Head of caudate nucleus (tissue), 42 donors: Measurements from ENCODE around the gene DAAM2.
A peak's percentile ranks its signal among the peaks of the same experiment; 100 is the strongest.

Experiments
- DNase-seq, 42 donors: peaks; one replicate each; pipeline versions ENCODE4 v3.0.0 to v3.0.0-alpha.2; 2020 to 2021; ENCODE audit warnings: mixed read lengths in 7 of 42
- intact Hi-C: fragments of 100-400 bp; cut with DNase I; formaldehyde crosslinking; loops from one replicate; pipeline ENCODE4 v1.15.0; 2022

The DAAM2 gene

DNA sequence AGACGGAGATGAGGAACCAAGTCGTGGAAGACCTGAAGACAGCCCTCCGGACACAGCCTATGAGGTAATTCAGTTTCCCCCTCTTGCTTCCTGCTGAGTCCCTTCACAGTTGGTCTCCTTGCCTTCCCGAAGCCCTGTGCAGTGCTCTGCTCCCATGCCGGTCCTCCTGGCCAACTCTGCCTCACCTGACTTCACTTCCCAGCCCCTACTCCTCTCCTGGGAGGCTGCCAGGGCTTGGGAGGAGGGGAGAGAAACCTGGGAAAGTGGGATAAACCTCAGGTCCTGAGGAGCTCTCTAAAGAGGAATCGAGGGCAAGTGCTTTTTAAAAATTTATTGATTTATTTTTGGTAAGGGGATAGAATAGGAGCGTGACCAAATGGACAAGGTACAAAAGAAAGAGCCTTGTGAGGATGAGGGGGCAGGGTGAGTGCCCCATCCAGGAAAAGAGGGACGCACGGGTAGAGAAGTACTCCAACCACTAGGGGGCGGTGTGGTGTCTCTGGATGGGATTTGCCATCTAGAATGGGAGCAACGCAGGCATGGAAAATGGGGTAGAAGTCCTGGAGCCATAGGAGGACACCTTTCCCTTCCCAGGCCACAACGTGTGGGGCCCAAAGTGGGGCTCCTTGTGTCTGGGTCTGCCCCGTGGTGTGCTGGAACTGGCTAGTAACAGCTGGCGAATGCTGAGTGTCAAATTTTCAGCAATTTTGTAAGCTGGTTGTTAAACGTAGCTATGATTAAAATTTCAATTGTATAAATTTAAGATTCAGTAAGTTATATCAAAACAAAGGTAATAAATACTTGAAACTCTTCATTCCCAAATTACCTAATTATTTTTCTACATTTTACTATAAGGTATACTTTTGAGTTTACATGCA lies 73.1 kb downstream of the DAAM2 start:
- peak; percentile 33 to 95 (median 75) for DNase-seq
- intact Hi-C loops, result no loop called here

DNA sequence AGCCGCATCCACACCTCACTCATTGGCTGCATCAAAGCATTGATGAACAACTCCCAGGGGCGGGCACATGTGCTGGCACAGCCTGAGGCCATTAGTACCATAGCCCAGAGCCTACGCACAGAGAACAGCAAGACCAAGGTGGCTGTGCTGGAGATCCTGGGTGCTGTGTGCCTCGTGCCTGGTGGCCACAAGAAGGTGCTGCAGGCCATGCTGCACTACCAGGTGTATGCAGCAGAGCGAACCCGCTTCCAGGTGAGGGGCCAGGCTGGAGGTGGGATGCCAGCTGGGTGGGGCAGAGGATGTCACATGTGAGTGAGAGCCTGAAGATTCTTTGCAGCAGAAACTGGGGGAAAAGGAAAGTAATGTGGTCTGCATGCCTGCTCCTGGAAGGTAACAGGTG lies 75.4 kb downstream of the DAAM2 start:
- intact Hi-C loops, result no loop called here
- DNase-seq, result no peak

DNA sequence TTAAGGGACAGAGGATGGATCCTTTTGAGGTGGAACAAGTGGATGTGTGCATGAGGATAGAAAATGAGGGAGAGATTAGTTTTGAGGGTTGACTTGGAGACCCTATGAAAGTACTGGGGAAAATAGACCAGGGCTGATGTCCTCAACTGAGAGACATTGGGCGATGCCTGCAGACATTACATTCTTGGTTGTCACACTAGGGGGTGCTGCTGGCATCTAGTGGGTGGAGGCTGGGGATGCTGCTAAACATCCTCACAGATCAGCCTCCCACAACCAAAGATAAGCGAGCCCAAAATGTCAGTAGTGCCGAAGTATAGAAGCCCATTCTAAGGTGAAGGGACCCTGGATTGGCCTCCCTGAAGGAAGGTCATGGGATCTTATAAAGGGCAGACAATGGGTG lies 78.8 kb downstream of the DAAM2 start:
- peak in 1 of 42 donors; percentile 22 for DNase-seq
- intact Hi-C loops, result loop anchor here (10.0 kb wide), 1 partner anchor 66 kb away; no protein-coding TSS in a partner anchor

DNA sequence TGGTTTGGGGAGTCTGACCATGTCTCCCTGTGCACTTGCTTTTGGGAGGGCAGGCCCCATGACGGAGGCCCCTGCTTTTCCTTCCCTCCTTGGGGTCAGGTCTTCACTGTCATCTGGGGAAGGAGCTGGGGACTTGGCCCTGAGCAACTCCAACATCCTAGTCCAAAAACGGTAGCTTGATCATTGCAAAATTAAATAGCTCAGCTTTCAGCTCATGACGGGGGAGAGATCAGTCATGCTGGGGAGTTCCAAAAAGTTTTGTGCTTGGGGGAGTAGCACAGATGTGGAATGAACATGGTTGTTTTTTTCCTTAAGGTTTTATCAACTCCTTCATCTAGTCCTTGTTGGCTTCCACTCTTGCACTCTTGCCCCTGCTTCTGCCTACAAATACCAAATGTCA lies 81.3 kb downstream of the DAAM2 start:
- no peak for DNase-seq
- intact Hi-C loops, result loop anchor here (10.0 kb wide), 1 partner anchor 69 kb away; no protein-coding TSS in a partner anchor

DNA sequence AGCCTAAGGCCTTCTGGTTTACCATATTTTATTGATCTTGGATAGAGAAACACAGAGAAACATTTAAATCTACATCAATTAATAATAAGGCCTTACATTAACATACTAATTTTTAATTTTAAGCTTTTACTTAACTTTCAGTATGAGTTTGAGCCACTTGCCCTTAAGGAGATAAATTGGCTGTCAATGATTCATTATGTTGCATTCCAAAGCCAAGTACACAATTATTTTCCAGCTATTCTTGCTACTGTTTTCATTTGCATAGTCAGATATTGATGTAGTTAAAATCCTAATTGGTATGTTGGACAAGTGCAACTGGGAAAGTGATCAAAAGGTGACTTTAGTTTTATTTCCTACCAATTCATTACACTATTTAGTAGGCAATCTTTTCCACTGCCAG lies 83.9 kb downstream of the DAAM2 start:
- no peak for DNase-seq
- intact Hi-C loops, result loop anchor here (10.0 kb wide), 1 partner anchor 71 kb away; no protein-coding TSS in a partner anchor

DNA sequence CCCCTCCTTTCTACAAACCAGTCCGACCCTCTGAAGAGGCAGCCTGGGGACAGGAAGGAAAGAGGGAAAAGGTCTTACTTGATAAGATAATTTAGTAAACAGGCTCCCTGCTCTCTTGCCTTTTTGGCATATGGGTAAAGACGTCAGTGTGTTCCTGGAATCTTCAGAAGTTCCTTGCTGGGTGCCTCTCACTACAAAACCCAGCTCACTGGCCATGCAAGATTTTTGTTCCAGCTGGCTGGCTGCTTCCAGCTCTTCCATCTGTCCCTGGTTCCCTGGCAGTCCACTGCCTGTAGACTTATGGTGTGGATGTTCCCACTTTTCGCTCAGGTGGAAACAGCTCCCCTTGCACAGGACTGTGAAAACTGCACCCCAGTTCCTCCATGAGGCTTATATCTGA lies 84.7 kb downstream of the DAAM2 start:
- intact Hi-C loops, result loop anchor here (10.0 kb wide), 1 partner anchor 72 kb away; no protein-coding TSS in a partner anchor

DNA sequence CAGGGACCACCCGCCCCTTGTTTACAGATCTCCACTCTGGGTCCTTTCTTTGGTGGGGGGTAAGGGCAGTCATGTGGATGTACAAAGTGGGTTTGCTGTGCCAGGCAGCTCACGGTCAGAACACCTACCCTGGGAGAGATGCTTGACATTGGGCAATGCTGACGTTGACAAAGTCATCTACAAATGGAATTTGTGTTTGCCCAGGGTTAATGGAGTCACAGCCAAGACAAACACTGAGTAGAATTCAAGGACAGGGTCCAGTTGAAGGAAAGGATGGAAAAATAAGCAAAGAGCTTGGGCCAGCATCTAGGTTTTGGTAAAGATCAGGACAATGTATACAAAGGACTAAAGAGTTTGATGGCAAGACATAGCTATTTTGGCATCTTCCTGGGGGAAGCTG lies 87.4 kb downstream of the DAAM2 start:
- intact Hi-C loops, result loop anchor here (10.0 kb wide), 1 partner anchor 75 kb away; no protein-coding TSS in a partner anchor
- no peak for DNase-seq

More for the DNA sequence above, 84.7 kb downstream of the DAAM2 start:
- DNase-seq, result peak in 1 of 42 donors; percentile 12

DNA sequence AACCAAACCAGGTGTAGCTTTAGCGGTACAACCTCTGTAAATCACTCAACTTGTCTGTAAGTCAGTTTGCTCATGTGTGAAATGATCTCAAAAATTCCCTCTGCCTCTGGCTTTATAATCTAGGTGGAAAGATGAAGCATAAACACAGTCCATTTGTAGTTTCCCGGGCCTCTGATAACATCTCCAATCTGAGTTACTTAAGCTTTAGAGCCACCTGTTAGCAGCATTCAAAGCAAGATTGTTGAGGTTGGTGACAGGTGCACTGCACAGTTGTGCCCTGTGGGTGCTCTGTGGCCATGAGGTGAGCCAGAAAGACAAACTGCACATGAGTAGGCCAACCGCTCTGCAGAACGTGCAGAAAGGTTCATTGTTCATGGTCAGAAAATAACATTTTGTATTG lies 88.4 kb downstream of the DAAM2 start:
- intact Hi-C loops, result loop anchor here (5.0 to 10.0 kb wide), 2 partner anchors 56 to 503 kb away; no protein-coding TSS in a partner anchor
- no peak for DNase-seq

DNA sequence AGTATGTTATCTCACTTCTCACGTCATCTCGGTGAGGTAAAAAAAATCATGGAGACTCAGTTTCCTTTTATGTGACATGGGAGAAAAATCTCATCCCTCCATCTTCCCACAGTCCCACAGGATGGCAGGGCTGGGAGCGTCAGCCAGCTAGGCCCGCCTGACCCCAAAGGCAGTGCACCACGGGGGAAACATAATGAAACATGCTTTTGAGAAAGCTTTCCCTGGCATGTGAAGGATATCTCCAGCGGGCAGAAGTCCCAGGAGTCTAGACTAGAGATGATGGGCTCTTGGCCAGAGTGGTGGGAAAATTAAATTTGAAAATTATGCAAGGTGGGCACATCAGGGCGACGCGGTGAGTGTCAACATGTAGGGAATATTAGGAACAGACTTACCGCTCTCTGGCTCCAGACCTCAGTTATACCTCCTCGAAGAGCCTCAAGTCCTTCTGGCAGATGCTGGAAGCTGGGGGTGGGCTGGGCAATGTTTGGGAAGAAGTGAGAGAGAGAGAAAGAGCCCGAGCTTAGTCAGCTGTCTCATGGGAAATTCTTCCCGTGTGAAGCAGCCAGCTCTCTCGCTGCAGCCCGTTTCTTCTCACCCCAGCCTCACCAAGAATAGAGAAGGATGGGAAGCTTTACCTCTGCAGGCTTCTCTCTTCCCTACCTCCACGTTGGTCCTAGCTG lies 89.8 kb downstream of the DAAM2 start:
- peak in 8 of 42 donors; percentile 22 to 63 (median 32) for DNase-seq
- intact Hi-C loops, result loop anchor here (5.0 to 10.0 kb wide), 2 partner anchors 57 to 505 kb away; no protein-coding TSS in a partner anchor

DNA sequence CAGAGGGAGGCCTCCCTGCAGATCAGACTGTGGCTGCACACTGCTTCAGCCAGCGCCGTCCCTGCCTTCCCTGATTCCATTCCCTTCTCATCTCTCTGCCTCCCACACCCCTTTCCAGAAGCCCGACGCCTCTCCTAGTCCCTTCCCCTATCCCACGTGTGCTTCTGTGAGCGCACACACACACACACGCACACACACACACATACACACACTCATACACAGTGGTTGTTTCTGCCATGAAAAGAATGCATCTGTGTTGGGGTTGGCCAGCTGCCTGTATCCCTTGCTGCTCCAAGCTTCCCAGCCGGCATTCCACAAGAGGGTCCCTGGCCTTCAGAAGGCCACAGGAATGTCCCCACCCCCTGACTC lies 90.3 kb downstream of the DAAM2 start:
- DNase-seq, result peak in 16 of 42 donors; percentile 21 to 70 (median 38)
- intact Hi-C loops, result loop anchor here (5.0 to 10.0 kb wide), 2 partner anchors 58 to 505 kb away; no protein-coding TSS in a partner anchor

DNA sequence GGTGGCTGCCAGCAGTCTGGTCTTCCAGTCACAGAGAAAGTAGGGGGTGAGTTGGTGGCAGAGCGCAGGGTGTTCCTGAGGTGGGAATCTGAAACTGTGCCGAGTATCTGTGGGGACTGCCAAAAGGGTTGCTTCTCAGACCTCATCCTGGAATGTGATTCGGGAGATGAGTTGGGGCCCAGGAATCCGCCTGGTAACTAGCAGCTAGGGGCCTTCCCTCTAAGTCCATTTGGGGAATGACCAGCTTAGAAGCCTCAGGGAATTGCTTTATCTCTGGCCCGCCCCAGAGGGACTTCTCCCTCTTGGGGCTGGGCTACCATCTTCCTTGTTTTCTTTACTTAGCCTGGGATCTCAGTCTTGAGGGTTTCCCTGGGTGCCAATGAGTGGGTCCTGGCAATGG lies 92.5 kb downstream of the DAAM2 start:
- intact Hi-C loops, result loop anchor here (5.0 to 10.0 kb wide), 2 partner anchors 60 to 507 kb away; no protein-coding TSS in a partner anchor
- DNase-seq, result peak in 1 of 42 donors; percentile 6

DNA sequence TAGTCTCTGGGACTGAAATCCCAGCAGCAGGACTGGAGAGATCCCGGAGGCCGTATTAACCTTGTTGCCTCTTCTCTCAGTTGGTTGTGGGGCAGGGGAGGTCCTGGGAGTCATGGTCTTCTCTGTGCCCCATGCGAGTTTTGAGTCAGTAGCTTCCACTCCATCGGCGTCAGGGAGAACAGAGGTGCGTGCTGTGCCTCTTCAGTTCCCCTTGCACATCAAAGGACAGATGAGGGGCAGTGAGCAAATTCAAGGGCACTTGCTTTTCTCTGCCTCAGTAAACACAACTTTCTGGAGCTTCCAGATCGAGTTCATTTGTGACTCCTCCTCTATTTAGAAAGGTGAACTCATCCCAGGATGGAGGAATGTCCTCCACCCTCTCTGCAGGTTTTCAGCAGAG lies 93.5 kb downstream of the DAAM2 start:
- intact Hi-C loops, result loop anchor here (10.0 kb wide), 1 partner anchor 61 kb away; no protein-coding TSS in a partner anchor
- peak in 1 of 42 donors; percentile 12 for DNase-seq

DNA sequence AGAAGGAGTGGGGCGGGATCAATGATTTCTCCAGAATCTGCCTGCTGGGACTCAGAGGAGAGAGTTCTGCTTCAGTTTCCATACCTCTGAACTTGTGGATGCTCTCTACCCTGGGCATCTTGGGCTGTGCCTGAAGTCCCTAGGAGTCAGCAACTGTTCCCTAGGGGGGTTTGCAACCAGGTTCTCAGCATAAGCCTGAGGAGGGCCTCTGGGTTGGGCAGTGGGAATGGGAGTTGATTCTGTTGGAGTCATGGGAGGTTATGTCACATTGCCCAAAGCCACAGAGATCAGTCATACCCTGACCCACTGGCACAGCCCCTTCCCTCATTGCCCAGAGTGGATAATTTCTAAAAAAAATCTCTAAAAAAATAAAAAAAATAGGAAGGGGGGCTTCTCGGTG lies 94.7 kb downstream of the DAAM2 start:
- DNase-seq, result peak in 1 of 42 donors; percentile 15
- intact Hi-C loops, result loop anchor here (10.0 kb wide), 1 partner anchor 62 kb away; no protein-coding TSS in a partner anchor

DNA sequence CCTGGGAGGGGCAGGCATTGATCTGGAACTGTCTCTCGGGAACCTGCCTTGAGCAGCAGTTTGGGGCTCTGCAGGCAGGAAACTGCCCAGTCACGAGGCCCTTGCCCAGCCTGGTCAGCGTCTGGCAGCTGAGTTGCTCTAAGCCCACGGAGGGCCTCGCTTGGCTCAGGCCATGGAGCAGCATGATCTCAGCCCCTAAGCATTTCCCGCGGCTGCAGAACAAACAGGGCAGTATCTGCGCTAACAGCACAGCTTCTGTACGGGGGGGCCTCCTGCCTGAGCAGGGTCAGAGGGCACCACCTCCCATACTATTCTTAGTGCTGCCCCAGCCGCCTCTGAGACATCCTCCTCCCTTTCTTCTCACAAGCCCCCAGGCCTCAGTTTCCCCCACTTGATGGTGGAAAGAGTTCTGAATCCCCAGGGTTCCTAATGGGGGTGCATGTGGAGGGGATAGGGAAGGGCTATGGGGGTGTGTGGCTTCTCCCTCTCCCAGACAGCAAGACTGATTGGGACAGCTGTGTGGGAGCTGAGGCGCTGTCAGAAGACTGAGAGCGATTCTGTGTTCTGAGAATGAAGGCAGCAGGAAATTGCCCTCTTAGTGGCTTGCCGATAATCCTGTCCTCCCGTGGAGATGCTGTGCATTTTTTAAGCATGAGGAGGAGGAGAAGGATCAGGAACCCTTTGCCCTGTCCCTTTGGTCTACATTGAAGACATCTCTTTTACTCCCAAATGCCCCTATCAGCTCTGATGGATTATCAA lies 95.7 kb downstream of the DAAM2 start:
- peak; percentile 65 to 94 (median 88) for DNase-seq
- intact Hi-C loops, result loop anchor here (10.0 kb wide), 1 partner anchor 63 kb away; no protein-coding TSS in a partner anchor

DNA sequence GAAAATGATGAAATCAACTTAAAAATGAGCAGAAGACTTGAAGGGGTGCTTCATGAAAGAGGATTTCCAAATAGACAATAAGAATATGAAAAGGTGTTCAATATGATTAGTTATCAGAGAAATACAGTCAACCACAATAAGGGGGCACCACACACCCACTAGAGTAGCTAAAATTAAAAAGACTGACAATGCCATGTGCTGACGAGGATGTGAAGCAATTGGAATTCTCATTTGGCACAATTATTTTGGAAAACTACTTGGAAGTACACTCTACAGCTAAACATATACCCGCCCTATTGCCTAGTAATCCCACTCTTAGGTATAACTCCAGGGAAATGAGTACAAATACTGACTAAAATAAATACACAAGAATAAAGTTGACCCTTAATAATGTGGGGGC lies 97.1 kb downstream of the DAAM2 start:
- intact Hi-C loops, result loop anchor here (10.0 kb wide), 1 partner anchor 64 kb away; no protein-coding TSS in a partner anchor
- no peak for DNase-seq

DNA sequence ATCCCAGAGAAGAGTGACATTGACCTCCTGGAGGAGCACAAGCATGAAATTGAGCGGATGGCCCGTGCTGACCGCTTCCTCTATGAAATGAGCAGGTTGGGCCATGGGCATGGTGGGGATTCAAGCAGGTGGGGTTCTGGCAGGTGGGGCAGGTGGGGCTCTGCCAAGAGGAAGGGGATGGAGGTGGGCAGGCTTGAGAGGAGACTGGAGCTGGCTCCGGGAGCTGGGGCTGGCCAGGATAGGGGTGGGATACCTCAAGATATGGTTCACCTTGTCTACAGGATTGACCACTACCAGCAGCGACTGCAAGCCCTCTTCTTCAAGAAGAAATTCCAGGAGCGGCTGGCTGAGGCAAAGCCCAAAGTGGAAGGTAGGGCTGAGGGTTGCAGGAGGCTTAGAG lies 99.2 kb downstream of the DAAM2 start:
- intact Hi-C loops, result no loop called here
- peak in 1 of 42 donors; percentile 26 for DNase-seq

DNA sequence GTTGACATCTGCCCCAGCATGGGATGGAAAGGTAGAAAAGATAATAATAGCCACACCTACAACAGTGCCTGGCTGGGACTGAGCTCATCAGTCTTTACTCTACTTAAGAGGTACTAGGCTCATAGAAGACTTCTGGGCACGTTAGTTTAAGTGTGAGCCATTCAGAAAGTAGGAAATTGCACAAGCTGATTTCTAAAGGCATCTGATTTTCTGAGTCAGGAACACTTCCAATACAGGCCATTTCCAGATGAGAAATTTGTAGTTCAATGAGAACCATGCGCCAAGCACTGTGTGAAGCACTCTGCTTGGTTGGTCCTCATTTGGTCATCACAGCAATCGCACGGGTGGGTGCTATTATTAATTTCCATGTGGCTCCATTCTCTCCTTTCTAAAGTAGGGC lies 99.8 kb downstream of the DAAM2 start:
- DNase-seq, result no peak
- intact Hi-C loops, result no loop called here

DNA sequence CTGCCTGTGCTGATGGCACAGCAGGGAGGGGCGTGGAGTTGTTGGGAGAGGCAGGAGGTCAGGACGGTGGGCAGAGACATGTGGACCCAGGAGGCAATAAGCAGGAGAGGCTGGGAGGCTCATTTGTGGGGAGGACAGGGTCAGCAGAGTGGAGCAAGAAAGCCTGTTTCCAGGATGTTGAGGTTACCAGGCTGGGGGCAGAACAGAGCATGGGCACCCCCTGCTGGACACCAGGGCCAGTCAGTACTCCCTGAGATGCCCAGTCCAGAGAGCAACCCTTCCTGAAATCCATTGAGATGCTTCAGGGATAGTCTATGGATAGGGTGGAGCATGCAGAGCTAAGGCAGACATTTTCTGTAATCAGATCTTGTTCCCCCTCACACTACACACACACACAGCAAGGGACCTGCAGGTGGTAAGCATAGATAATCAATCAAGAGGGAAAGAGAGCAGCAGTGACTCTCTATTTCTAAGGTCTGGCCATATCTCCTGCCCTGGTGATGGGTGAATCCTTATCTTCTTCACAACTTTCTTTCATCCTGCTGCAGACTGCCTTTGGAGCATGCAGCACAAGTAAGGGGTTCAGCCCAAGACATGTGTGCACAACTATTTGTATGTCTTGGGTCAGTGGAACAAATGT lies 100.4 kb downstream of the DAAM2 start:
- intact Hi-C loops, result no loop called here
- DNase-seq, result peak; percentile 38 to 93 (median 76)
